ENCODE measurements around the gene CNN2.
"Not testable (repeated sequence)": the region's sequence is repeated elsewhere in the genome, so short reads cannot be mapped to it uniquely, and the experiment has no call there.

CNN2 gene

DNA sequence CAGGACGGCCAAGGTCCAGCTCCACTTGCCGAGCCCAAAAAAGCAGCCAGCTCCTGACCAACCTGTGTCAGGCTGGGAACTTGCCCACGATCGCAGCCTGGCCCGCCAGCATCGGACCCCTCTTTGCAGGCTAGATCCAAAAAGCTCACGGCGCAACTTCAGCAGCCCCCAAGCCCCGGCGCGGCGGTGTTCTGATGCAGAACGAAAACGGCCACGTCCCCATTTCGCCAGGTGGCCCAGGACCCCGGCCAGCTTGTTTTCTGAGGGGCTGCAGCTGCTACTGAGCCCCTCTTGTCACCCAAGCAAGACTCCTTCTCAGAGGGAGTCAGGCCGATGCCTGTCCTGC, 6.8 kb upstream of the CNN2 start:
- H3K4me3 ChIP-seq (ENCODE audit: control insufficient read depth, low read depth, low read length) = peak overlapping the region; percentile 90

DNA sequence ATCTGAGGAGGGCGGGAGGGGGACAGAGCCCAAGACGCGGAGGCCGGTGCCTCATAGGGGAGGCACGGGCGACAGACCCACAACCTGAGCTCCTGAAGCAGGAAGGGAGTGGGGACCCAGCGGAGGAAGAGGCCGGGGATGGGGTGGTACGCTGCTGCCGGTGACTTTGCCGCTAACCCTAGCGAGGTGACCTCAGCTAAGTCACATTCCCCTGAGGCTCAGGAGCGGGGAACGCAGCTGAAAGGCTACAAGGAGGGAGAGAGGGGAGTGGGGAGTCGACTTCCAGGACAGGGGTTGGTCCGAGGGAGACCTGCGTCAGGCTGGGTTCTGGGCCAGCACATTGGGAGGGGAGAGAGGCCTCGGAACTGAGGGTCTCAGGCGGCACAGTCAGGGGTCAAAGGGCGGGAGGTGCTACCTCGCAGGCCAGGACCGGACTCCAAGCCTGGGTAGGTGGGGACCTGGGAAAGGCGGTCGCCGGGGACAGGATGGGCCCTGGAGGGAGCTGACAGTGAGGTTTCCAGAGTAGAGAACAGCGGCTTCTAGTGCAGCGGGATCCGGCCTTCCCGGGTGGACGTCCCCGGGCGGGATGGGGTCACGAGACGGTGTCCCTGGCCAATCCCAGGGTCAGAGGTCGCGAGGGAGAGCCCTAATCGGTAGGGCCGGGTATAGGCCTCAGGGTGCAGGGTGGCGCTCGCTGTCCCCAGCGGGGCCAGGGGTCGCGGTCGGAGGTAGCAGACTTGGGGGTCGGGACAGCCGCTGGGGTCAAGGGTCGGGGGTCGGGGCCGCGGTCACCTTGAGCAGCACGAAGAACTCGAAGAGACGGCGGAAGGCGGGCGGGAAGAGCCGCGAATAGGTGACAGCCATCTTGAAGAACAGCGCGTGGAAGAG, 6.2 kb upstream of the CNN2 start:
- no peak for DNase-seq (ENCODE audit: low read depth)
- H3K4me3 ChIP-seq (ENCODE audit: control insufficient read depth, low read depth, low read length) = peak overlapping the region; percentile 90
- TF ChIP-seq, protein P1, sequence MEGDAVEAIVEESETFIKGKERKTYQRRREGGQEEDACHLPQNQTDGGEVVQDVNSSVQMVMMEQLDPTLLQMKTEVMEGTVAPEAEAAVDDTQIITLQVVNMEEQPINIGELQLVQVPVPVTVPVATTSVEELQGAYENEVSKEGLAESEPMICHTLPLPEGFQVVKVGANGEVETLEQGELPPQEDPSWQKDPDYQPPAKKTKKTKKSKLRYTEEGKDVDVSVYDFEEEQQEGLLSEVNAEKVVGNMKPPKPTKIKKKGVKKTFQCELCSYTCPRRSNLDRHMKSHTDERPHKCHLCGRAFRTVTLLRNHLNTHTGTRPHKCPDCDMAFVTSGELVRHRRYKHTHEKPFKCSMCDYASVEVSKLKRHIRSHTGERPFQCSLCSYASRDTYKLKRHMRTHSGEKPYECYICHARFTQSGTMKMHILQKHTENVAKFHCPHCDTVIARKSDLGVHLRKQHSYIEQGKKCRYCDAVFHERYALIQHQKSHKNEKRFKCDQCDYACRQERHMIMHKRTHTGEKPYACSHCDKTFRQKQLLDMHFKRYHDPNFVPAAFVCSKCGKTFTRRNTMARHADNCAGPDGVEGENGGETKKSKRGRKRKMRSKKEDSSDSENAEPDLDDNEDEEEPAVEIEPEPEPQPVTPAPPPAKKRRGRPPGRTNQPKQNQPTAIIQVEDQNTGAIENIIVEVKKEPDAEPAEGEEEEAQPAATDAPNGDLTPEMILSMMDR (conservative IDR thresholded peaks at IDR 0.05; ENCODE audit: control insufficient read depth, insufficient read depth, low read depth, low read length) = no peak

More for the DNA sequence above, 6.8 kb upstream of the CNN2 start:
- TF ChIP-seq, protein P1 (conservative IDR thresholded peaks at IDR 0.05; ENCODE audit: control insufficient read depth, insufficient read depth, low read depth, low read length) = no peak
- no peak for DNase-seq (ENCODE audit: low read depth)

DNA sequence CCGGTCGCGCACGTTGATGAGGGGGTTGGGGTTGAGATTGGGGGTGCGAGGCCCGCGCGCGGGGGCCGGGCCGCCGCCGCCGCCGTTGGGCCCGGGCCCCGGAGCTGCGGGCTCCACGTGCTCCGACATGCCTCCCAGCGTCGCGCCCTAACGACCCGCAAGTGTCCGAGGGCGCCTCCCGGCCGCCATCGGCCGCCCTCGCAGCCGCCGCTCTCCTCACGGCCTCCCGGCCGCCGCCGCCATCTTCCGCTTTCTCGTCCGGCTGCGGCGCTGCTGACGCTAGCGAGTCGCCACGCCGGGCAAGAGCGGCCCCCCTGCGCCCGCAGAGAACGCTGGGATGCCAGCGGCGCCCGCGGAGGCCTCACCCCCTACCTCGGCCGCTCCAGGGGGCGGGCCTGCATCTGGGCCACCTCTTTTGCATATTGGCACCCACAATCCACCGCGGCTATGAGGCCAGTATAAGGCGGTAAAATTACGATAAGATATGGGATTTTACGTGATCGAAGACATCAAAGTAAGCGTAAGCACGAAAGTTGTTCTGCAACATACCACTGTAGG, 5.5 kb upstream of the CNN2 start, which contains the start of gene TMEM259:
TMEM259 (minus strand) TSS at position 256 of the 558 bp plus-strand sequence; CDS start at position 129, 127 bp downstream.
- H3K4me3 ChIP-seq (ENCODE audit: control insufficient read depth, low read depth, low read length) = peak within 1 kb of the TSS; percentile 90
- DNase-seq (ENCODE audit: low read depth) = peak; percentile 95
- TF ChIP-seq, protein P1 (conservative IDR thresholded peaks at IDR 0.05; ENCODE audit: control insufficient read depth, insufficient read depth, low read depth, low read length) = no peak

DNA sequence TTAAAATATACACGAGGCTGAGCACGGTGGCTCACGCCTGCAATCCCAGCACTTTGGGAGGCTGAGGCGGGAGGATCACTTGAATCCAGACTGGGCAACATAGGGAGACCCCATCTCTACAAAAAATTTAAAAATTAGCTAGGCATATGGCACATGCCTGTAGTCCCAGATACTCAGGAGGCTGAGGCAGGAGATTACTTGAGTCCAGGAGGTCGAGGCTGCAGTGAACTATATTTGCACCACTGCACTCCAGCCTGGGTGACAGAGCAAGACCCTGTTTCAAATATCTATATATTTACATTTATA, 2.6 kb upstream of the CNN2 start:
- DNase-seq (ENCODE audit: low read depth); H3K4me3 ChIP-seq (ENCODE audit: control insufficient read depth, low read depth, low read length): not testable (repeated sequence)

DNA sequence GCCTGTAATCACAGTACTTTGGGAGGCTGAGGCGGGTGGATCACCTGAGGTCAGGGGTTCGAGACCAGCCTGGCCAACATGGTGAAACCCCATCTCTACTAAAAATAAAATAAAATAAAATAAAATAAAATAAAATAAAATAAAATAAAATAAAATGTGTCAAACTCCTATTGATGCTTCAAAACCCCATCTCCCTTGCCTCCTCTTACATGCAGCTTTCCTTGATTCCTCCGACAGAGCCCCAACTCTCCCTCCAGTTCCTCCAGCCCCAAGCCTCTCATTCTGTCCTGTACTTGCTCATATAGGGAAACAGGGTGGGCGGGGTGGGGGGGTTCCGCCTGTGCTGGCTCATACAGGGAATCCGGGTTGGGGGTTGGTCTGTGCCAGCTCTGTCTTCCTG, 1.3 kb upstream of the CNN2 start:
- not testable (repeated sequence) for H3K4me3 ChIP-seq (ENCODE audit: control insufficient read depth, low read depth, low read length); DNase-seq (ENCODE audit: low read depth)

DNA sequence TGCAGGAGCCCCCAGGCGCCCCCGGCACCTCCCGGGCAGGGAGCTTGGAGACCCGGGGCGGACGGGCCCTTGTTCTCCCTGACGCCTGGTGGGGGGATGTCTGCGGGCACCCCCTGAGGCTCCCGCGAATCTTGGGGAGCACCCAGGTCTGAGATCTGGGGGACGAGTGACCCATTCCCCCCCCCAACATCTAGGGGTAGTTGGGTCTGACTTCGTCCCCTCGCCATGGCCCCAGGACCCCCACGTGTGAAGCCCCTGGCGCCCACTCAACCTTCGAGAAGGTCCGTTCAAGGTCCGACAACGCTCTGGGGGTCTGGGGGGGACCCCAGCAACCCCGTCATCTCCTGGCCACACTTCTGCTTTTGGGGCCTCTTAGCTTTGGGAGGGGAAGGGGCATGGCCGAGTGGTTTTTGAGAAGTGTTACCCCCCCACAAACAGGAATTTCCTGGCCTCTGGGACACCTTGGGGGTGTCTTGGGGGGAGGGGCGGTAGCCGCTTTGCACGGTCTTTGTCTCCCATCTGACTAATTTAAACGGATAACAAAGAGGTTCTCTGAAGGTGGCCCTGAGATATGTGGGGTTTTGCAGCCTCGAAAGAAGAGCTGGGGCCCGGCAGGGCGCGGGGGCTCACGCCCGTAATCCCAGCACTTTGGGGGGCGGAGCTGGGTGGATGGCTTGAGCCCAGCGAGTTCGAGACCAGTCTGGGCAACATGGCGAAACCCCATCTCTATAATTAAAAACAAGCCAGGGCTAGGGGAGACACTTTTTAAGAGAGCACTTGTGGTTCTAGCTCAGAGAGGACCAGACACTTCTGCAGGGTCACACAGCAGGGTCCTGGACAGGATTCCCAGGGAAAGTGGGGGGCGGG, 608 bp downstream of the CNN2 start:
- TF ChIP-seq, protein P1 (conservative IDR thresholded peaks at IDR 0.05; ENCODE audit: control insufficient read depth, insufficient read depth, low read depth, low read length) = no peak
- peak overlapping the region; percentile 94 for H3K4me3 ChIP-seq (ENCODE audit: control insufficient read depth, low read depth, low read length)
- no peak for DNase-seq (ENCODE audit: low read depth)

DNA sequence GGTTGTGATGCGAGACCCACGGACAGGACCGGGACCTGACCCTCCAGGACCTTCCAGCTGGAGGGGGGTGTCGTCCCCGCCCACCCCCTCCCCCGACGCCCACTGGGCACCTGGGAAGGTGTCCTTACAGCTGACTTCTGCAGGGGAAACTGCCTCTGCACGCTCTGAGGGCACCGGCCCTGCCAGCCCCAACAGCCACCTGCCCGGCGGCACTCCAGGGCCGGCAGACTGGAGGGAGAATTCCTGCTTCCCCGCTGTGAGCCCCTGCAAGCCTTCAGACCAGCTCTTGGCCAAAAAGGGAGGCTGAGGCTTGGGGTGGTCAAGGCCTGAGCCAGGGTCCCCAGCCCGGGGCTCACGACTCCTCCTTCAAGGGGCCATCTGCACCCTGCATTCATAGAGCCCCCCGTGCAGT, 1.2 kb downstream of the CNN2 start:
- no peak for DNase-seq (ENCODE audit: low read depth)
- H3K4me3 ChIP-seq (ENCODE audit: control insufficient read depth, low read depth, low read length) = peak overlapping the region; percentile 94
- TF ChIP-seq, protein P1 (conservative IDR thresholded peaks at IDR 0.05; ENCODE audit: control insufficient read depth, insufficient read depth, low read depth, low read length) = no peak

Measured in fibroblast of mammary gland (primary cell).